Measurements from ENCODE around the gene LACTB.

Gene LACTB

GRCh38 chr15:63073497-63074172 is 48.0 kb upstream of the LACTB start:
- Histone ChIP-seq H3F3A (ENCODE audit: insufficient read depth, low read length) (no peaks in the 10 kb centered on the region), H2AFZ (ENCODE audit: low read length) (no peak overlapping the region), H3K27ac (ENCODE audit: low read depth, low read length, poor library complexity, severe bottlenecking) (no peak overlapping the region)

GRCh38 chr15:63075015-63075983 is 46.4 kb upstream of the LACTB start:
- Histone ChIP-seq H2AFZ (ENCODE audit: low read length) (no peak overlapping the region), H3K4me2 (ENCODE audit: low read length) (no peak overlapping the region; the same call in 1 of the 2 replicates), H3K9me3 (ENCODE audit: low read length) (no peaks in the 10 kb centered on the region), H3K9ac (ENCODE audit: low read length) (no peak overlapping the region), H4K20me1 (ENCODE audit: insufficient read depth, low read length) (no peaks in the 10 kb centered on the region), H3K4me3 (ENCODE audit: low read depth, low read length, poor library complexity, severe bottlenecking) (no peak overlapping the region), H3K27me3 (ENCODE audit: insufficient read depth, low read length) (no peaks in the 10 kb centered on the region; the same call in 1 of the 2 replicates), H3K36me3 (ENCODE audit: insufficient read depth, low read length) (no peaks in the 10 kb centered on the region), H3F3A (ENCODE audit: insufficient read depth, low read length) (no peaks in the 10 kb centered on the region), H3K9me2 (ENCODE audit: low read depth, low read length) (no peaks in the 10 kb centered on the region), H3K27ac (ENCODE audit: low read depth, low read length, poor library complexity, severe bottlenecking) (no peak overlapping the region), H3K4me1 (ENCODE audit: insufficient read depth, low read length, severe bottlenecking) (peaks cover 3% of the 10 kb centered on the region), H3K79me2 (ENCODE audit: insufficient read depth, low read length) (no peaks in the 10 kb centered on the region)
- TF ChIP-seq CTCF (IDR thresholded peaks at IDR 0.05; ENCODE audit: low read length) = no peak
- no peak for TF ChIP-seq EZH2 (IDR thresholded peaks at IDR 0.05; ENCODE audit: borderline replicate concordance, low read length)

More at GRCh38 chr15:63073497-63074172, 48.0 kb upstream of the LACTB start:
- H3K4me3 ChIP-seq (ENCODE audit: low read depth, low read length, poor library complexity, severe bottlenecking) = no peak overlapping the region
- no peak overlapping the region for H3K4me2 ChIP-seq (ENCODE audit: low read length)
- H4K20me1 ChIP-seq (ENCODE audit: insufficient read depth, low read length) = no peaks in the 10 kb centered on the region
- peaks cover 3% of the 10 kb centered on the region for H3K4me1 ChIP-seq (ENCODE audit: insufficient read depth, low read length, severe bottlenecking)
- no peak for TF ChIP-seq CTCF (IDR thresholded peaks at IDR 0.05; ENCODE audit: low read length)
- no peak for TF ChIP-seq EZH2 (IDR thresholded peaks at IDR 0.05; ENCODE audit: borderline replicate concordance, low read length)
- no peaks in the 10 kb centered on the region for H3K79me2 ChIP-seq (ENCODE audit: insufficient read depth, low read length)
- H3K36me3 ChIP-seq (ENCODE audit: insufficient read depth, low read length) = no peaks in the 10 kb centered on the region
- no peaks in the 10 kb centered on the region; the same call in 1 of the 2 replicates for H3K27me3 ChIP-seq (ENCODE audit: insufficient read depth, low read length)
- H3K9me2 ChIP-seq (ENCODE audit: low read depth, low read length) = no peaks in the 10 kb centered on the region
- H3K9ac ChIP-seq (ENCODE audit: low read length) = no peak overlapping the region
- no peaks in the 10 kb centered on the region for H3K9me3 ChIP-seq (ENCODE audit: low read length)

GRCh38 chr15:63075984-63076713 is 45.5 kb upstream of the LACTB start:
- no peaks in the 10 kb centered on the region for H3F3A ChIP-seq (ENCODE audit: insufficient read depth, low read length)
- H3K36me3 ChIP-seq (ENCODE audit: insufficient read depth, low read length) = no peaks in the 10 kb centered on the region
- H3K9me2 ChIP-seq (ENCODE audit: low read depth, low read length) = no peaks in the 10 kb centered on the region
- H3K79me2 ChIP-seq (ENCODE audit: insufficient read depth, low read length) = no peaks in the 10 kb centered on the region
- no peak overlapping the region for H3K4me3 ChIP-seq (ENCODE audit: low read depth, low read length, poor library complexity, severe bottlenecking)
- peaks cover 3% of the 10 kb centered on the region for H3K4me1 ChIP-seq (ENCODE audit: insufficient read depth, low read length, severe bottlenecking)
- H2AFZ ChIP-seq (ENCODE audit: low read length) = no peak overlapping the region
- no peaks in the 10 kb centered on the region; the same call in 1 of the 2 replicates for H3K27me3 ChIP-seq (ENCODE audit: insufficient read depth, low read length)
- H3K9me3 ChIP-seq (ENCODE audit: low read length) = no peaks in the 10 kb centered on the region
- H3K9ac ChIP-seq (ENCODE audit: low read length) = no peak overlapping the region
- no peak overlapping the region for H3K4me2 ChIP-seq (ENCODE audit: low read length)
- H3K27ac ChIP-seq (ENCODE audit: low read depth, low read length, poor library complexity, severe bottlenecking) = no peak overlapping the region
- no peak for TF ChIP-seq CTCF (IDR thresholded peaks at IDR 0.05; ENCODE audit: low read length)
- no peak for TF ChIP-seq EZH2 (IDR thresholded peaks at IDR 0.05; ENCODE audit: borderline replicate concordance, low read length)
- no peaks in the 10 kb centered on the region for H4K20me1 ChIP-seq (ENCODE audit: insufficient read depth, low read length)
